Panc1 (cell line): ENCODE results near the gene ALX3.

Experiments
- CTCF ChIP-seq: fragments of 450-650 bp; IDR thresholded peaks from 2 replicates; pipeline ENCODE4 v1.5.1; 2017; ENCODE audit warnings: mild to moderate bottlenecking
- POLR2AphosphoS5 ChIP-seq: IDR thresholded peaks from 2 replicates; pipeline ENCODE4 v1.6.1; 2012; ENCODE audit warnings: mild to moderate bottlenecking, low read depth, low read length, moderate library complexity

- peak; percentile 70 for TF ChIP-seq CTCF
- TF ChIP-seq POLR2AphosphoS5: no peak
Observed at GRCh38 chr1:110011527-110012041, 58.9 kb downstream of the ALX3 start.
